ENCODE measurements around the gene DUSP1. TPM values are rescaled to one million over a fixed set of nuclear protein-coding genes. Genes with fewer than 3 reads are reported as not detected.
A peak's percentile ranks its signal among the peaks of the same experiment; 100 is the strongest.

DUSP1 gene
- total RNA-seq, 1 donor from 2014 or later: 250 TPM

DNA sequence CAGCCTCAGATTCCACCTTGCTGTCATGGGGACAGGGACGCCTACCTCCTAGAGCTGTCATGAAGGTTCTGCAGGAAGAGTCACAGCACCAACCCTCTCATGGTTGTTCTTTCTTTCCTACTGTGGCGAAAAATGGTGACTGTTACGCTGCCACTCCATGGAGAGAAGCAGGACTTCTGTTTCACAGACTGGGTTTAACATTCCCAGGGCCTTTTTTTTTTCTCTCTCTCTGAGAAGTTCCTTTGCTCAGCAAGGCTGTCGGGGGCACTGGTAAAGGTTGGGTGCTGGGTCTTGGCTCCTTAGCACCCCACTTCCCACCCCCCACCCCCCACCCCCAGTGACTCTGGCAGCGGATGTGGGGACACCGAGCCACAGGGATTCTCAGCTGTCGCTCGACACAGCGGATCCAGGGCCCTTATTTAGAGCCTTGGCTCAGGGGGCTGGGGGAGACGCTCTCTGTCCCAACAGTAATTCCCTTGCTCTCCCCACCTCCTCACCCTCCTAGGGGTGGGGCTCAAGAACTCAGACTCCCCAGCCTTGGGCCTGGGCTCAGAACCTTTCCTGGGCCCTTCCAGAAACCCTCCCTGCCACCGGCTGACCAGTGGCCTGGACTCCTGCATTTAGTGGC lies 34.4 kb downstream of the DUSP1 start:
- Mint-ChIP-seq H3K9me3 (ENCODE audit: unreplicated experiment) (no peaks in the 10 kb centered on the region), H3K27ac (ENCODE audit: unreplicated experiment) (peak overlapping the region; percentile 23), H3K4me3 (ENCODE audit: unreplicated experiment) (no peak overlapping the region), H3K36me3 (ENCODE audit: unreplicated experiment) (no peaks in the 10 kb centered on the region), H3K4me1 (ENCODE audit: unreplicated experiment) (peaks cover 54% of the 10 kb centered on the region), H3K27me3 (ENCODE audit: unreplicated experiment) (no peaks in the 10 kb centered on the region)
- no peak for DNase-seq (ENCODE audit: extremely low spot score, unreplicated experiment)
- TF ChIP-seq, protein P1, sequence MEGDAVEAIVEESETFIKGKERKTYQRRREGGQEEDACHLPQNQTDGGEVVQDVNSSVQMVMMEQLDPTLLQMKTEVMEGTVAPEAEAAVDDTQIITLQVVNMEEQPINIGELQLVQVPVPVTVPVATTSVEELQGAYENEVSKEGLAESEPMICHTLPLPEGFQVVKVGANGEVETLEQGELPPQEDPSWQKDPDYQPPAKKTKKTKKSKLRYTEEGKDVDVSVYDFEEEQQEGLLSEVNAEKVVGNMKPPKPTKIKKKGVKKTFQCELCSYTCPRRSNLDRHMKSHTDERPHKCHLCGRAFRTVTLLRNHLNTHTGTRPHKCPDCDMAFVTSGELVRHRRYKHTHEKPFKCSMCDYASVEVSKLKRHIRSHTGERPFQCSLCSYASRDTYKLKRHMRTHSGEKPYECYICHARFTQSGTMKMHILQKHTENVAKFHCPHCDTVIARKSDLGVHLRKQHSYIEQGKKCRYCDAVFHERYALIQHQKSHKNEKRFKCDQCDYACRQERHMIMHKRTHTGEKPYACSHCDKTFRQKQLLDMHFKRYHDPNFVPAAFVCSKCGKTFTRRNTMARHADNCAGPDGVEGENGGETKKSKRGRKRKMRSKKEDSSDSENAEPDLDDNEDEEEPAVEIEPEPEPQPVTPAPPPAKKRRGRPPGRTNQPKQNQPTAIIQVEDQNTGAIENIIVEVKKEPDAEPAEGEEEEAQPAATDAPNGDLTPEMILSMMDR (IDR thresholded peaks at IDR 0.05): peak; percentile 19

DNA sequence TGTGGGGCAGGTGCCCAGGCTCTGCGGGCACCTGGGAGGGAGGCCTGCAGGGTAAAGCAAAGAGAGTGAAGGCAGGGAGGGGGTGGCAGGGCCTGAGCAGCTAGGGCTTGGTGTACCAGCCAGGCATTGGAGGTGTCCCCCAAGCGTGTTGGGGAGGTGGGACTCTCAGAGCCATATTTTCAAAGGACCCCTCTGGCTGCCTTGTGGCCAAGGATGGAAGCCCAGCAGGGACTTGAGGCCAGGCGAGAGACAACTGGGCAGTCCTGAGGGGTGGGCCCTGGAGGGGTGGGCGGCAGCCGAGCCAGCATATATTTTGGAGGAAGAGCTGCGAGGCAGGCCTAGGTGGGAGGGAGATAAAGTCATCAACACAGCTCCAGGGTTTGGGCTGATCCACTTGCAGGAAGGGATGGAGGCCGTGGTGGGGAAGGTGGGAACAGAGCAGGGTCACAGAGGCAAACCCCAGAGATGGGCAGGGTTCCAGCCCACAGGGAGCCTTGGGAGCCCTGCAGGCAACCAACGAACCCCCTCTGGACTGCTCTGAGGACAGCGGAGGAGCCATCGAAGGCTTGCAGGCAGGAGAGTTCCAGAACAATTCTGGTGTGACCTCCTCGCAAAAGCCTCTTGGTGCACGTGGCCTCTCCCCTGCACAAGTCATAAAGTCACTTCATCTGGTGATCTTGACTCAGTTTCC lies 35.7 kb downstream of the DUSP1 start:
- TF ChIP-seq, protein P1 (IDR thresholded peaks at IDR 0.05): no peak
- Mint-ChIP-seq H3K27me3 (ENCODE audit: unreplicated experiment) (no peaks in the 10 kb centered on the region), H3K4me1 (ENCODE audit: unreplicated experiment) (peaks cover 44% of the 10 kb centered on the region), H3K4me3 (ENCODE audit: unreplicated experiment) (no peak overlapping the region), H3K9me3 (ENCODE audit: unreplicated experiment) (no peaks in the 10 kb centered on the region), H3K27ac (ENCODE audit: unreplicated experiment) (peak overlapping the region; percentile 98), H3K36me3 (ENCODE audit: unreplicated experiment) (no peaks in the 10 kb centered on the region)
- DNase-seq (ENCODE audit: extremely low spot score, unreplicated experiment): no peak

DNA sequence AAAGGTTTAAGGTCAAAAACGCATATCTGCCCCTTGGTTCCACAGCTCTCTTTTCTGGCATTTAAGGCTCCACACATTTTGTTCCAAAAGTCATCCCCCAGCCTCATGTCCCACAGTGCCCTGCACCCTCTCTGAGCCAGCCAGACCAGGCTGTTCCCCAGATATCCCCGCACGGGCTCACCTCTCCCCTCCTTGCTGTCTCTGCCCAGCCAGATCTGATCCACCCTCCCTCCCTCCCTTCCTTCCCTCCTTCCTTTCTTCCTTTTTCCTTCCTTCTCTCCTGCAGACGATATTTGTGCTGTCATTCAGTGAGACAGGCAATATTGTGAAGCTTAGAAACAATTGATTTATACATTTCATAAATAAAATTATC lies 37.0 kb downstream of the DUSP1 start:
- no peaks in the 10 kb centered on the region for H3K27me3 Mint-ChIP-seq (ENCODE audit: unreplicated experiment)
- no peaks in the 10 kb centered on the region for H3K36me3 Mint-ChIP-seq (ENCODE audit: unreplicated experiment)
- DNase-seq (ENCODE audit: extremely low spot score, unreplicated experiment): no peak
- peak overlapping the region; percentile 98 for H3K27ac Mint-ChIP-seq (ENCODE audit: unreplicated experiment)
- peaks cover 38% of the 10 kb centered on the region for H3K4me1 Mint-ChIP-seq (ENCODE audit: unreplicated experiment)
- no peaks in the 10 kb centered on the region for H3K9me3 Mint-ChIP-seq (ENCODE audit: unreplicated experiment)
- TF ChIP-seq, protein P1 (IDR thresholded peaks at IDR 0.05): no peak
- H3K4me3 Mint-ChIP-seq (ENCODE audit: unreplicated experiment): peak overlapping the region; percentile 51

DNA sequence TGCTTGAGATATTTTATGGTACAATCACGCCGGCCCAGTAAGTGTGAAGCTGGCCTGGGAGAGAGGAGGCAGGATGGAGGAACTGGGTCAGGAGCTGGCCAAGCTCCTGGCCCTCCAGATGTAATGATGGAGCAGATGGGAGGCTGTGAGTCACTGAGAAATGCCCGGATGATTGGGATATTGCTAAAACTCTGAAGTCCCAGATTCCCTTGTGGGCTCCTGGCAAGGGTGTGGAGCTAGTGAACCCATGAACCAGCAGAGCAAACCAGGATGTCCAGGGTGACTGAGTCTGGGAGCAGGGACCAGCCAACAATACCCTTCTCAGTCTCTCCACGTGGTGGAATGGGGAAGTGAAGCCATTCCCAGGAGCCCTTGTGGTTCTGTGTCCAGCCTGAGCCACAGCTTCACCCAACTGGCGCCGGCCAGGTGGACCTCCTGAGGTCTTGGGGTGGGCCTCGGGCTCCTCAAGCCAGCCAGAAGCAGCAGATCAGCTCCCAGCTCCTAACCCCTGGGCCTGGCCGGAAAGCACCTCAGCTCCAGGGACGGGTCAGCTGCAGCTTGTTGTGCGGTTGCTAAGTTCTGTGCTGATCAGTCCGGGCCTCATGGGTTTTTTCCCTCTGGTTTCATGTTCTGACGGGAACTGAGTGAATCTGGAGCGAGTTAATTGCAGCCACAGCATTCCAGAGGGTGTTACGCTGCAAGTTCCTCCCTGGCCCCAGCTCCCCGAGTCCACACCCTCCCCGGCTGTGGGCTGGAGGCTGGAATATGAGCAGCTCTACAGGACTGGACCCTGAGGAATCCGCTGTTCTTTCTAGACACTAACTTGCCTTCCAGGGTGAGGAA lies 37.6 kb downstream of the DUSP1 start:
- H3K4me1 Mint-ChIP-seq (ENCODE audit: unreplicated experiment): peaks cover 38% of the 10 kb centered on the region
- no peaks in the 10 kb centered on the region for H3K27me3 Mint-ChIP-seq (ENCODE audit: unreplicated experiment)
- H3K36me3 Mint-ChIP-seq (ENCODE audit: unreplicated experiment): no peaks in the 10 kb centered on the region
- no peaks in the 10 kb centered on the region for H3K9me3 Mint-ChIP-seq (ENCODE audit: unreplicated experiment)
- peak overlapping the region; percentile 98 for H3K27ac Mint-ChIP-seq (ENCODE audit: unreplicated experiment)
- TF ChIP-seq, protein P1 (IDR thresholded peaks at IDR 0.05): no peak
- peak; percentile 92 for DNase-seq (ENCODE audit: extremely low spot score, unreplicated experiment)
- peak overlapping the region; percentile 51 for H3K4me3 Mint-ChIP-seq (ENCODE audit: unreplicated experiment)

All from osteocyte (in vitro differentiated cells).